ENCODE data around the gene CBLC. TPM values are rescaled to one million over a fixed set of nuclear protein-coding genes. Genes with fewer than 3 reads are reported as not detected.
"Not testable (repeated sequence)": the region's sequence is repeated elsewhere in the genome, so short reads cannot be mapped to it uniquely, and the experiment has no call there.

Gene CBLC
- total RNA-seq, 1 donor from 2014 or later, result 16.2 TPM

- H3K27ac Mint-ChIP-seq, result no peak overlapping the region
- no peak for DNase-seq (ENCODE audit: low spot score, unreplicated experiment)
- peaks cover 14% of the 10 kb centered on the region for H3K4me1 Mint-ChIP-seq (ENCODE audit: low read depth)
- no peak for TF ChIP-seq CTCF (IDR thresholded peaks at IDR 0.05; ENCODE audit: unreplicated experiment)
- no peak overlapping the region for H3K4me3 Mint-ChIP-seq (ENCODE audit: low read depth)
- H3K9me3 Mint-ChIP-seq (ENCODE audit: low read depth), result no peaks in the 10 kb centered on the region
- peaks cover 10% of the 10 kb centered on the region for H3K36me3 Mint-ChIP-seq (ENCODE audit: insufficient read depth)
- H3K27me3 Mint-ChIP-seq, result peaks cover 3% of the 10 kb centered on the region
These were observed 43.2 kb downstream of the CBLC start for GRCh38 chr19:44820648-44821609.

GRCh38 chr19:44822177-44822576, 44.5 kb downstream of the CBLC start:
- Mint-ChIP-seq H3K27ac (peak overlapping the region; percentile 29), H3K9me3 (ENCODE audit: low read depth) (no peaks in the 10 kb centered on the region), H3K4me3 (ENCODE audit: low read depth) (no peak overlapping the region), H3K27me3 (peaks cover 7% of the 10 kb centered on the region), H3K4me1 (ENCODE audit: low read depth) (peaks cover 14% of the 10 kb centered on the region), H3K36me3 (ENCODE audit: insufficient read depth) (peaks cover 6% of the 10 kb centered on the region)
- TF ChIP-seq CTCF (IDR thresholded peaks at IDR 0.05; ENCODE audit: unreplicated experiment), result no peak
- DNase-seq (ENCODE audit: low spot score, unreplicated experiment), result no peak

- DNase-seq (ENCODE audit: low spot score, unreplicated experiment), result no peak
- Mint-ChIP-seq H3K4me1 (ENCODE audit: low read depth) (peaks cover 11% of the 10 kb centered on the region), H3K27me3 (peaks cover 10% of the 10 kb centered on the region), H3K27ac (peak overlapping the region; percentile 45), H3K4me3 (ENCODE audit: low read depth) (no peak overlapping the region), H3K9me3 (ENCODE audit: low read depth) (no peaks in the 10 kb centered on the region), H3K36me3 (ENCODE audit: insufficient read depth) (peaks cover 4% of the 10 kb centered on the region)
- no peak for TF ChIP-seq CTCF (IDR thresholded peaks at IDR 0.05; ENCODE audit: unreplicated experiment)
These were observed 45.1 kb downstream of the CBLC start for GRCh38 chr19:44822670-44823372.

GRCh38 chr19:44823373-44823698, 45.6 kb downstream of the CBLC start:
- Mint-ChIP-seq H3K4me1 (ENCODE audit: low read depth) (peaks cover 7% of the 10 kb centered on the region), H3K4me3 (ENCODE audit: low read depth) (no peak overlapping the region), H3K27me3 (peaks cover 10% of the 10 kb centered on the region), H3K36me3 (ENCODE audit: insufficient read depth) (peaks cover 2% of the 10 kb centered on the region), H3K9me3 (ENCODE audit: low read depth) (no peaks in the 10 kb centered on the region), H3K27ac (no peak overlapping the region)
- no peak for TF ChIP-seq CTCF (IDR thresholded peaks at IDR 0.05; ENCODE audit: unreplicated experiment)
- no peak for DNase-seq (ENCODE audit: low spot score, unreplicated experiment)

- Mint-ChIP-seq H3K9me3 (ENCODE audit: low read depth) (no peaks in the 10 kb centered on the region), H3K27ac (no peak overlapping the region), H3K4me1 (ENCODE audit: low read depth) (peaks cover 7% of the 10 kb centered on the region), H3K27me3 (peaks cover 10% of the 10 kb centered on the region), H3K4me3 (ENCODE audit: low read depth) (no peak overlapping the region), H3K36me3 (ENCODE audit: insufficient read depth) (peaks cover 2% of the 10 kb centered on the region)
- DNase-seq (ENCODE audit: low spot score, unreplicated experiment), result no peak
- no peak for TF ChIP-seq CTCF (IDR thresholded peaks at IDR 0.05; ENCODE audit: unreplicated experiment)
These were observed 47.1 kb downstream of the CBLC start for GRCh38 chr19:44824761-44825160.

- H3K36me3 Mint-ChIP-seq (ENCODE audit: insufficient read depth); H3K4me3 Mint-ChIP-seq (ENCODE audit: low read depth); DNase-seq (ENCODE audit: low spot score, unreplicated experiment); H3K27ac Mint-ChIP-seq; H3K9me3 Mint-ChIP-seq (ENCODE audit: low read depth); H3K4me1 Mint-ChIP-seq (ENCODE audit: low read depth): not testable (repeated sequence)
- peaks cover 14% of the 10 kb centered on the region for H3K27me3 Mint-ChIP-seq
These were observed 55.2 kb downstream of the CBLC start for GRCh38 chr19:44832875-44833274.

GRCh38 chr19:44834399-44834798, 56.7 kb downstream of the CBLC start:
- H3K27me3 Mint-ChIP-seq, result peaks cover 14% of the 10 kb centered on the region
- not testable (repeated sequence) for H3K4me3 Mint-ChIP-seq (ENCODE audit: low read depth); H3K4me1 Mint-ChIP-seq (ENCODE audit: low read depth); H3K36me3 Mint-ChIP-seq (ENCODE audit: insufficient read depth); H3K27ac Mint-ChIP-seq; H3K9me3 Mint-ChIP-seq (ENCODE audit: low read depth); DNase-seq (ENCODE audit: low spot score, unreplicated experiment)

Data from progenitor cell of endocrine pancreas (in vitro differentiated cells).